Measurements from ENCODE around the gene PAPPA.

DNA sequence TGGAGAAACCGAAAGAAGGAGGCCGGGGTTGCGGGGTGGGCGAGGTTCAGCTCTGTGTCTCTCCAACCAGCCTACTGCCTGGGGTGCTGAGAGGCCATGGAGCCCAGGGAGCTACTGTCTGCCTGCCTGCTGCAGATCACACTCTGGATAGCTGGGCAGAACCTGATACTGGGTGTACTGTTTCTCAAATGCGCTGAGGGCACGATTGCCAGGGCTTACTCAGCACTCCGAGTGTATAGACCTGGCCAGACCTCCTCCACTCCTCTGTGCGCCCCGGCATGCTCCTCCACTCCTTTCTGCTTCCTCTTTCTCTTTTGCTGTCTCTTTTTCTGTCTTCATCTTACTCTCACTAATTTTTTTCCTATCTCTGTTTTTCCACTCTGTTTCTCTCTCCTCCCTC lies 215.1 kb downstream of the PAPPA start:
- TF ChIP-seq, protein P1, sequence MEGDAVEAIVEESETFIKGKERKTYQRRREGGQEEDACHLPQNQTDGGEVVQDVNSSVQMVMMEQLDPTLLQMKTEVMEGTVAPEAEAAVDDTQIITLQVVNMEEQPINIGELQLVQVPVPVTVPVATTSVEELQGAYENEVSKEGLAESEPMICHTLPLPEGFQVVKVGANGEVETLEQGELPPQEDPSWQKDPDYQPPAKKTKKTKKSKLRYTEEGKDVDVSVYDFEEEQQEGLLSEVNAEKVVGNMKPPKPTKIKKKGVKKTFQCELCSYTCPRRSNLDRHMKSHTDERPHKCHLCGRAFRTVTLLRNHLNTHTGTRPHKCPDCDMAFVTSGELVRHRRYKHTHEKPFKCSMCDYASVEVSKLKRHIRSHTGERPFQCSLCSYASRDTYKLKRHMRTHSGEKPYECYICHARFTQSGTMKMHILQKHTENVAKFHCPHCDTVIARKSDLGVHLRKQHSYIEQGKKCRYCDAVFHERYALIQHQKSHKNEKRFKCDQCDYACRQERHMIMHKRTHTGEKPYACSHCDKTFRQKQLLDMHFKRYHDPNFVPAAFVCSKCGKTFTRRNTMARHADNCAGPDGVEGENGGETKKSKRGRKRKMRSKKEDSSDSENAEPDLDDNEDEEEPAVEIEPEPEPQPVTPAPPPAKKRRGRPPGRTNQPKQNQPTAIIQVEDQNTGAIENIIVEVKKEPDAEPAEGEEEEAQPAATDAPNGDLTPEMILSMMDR (IDR thresholded peaks at IDR 0.05; ENCODE audit: insufficient read depth, low read depth, low read length) = no peak
- no peak for TF ChIP-seq EZH2 (IDR thresholded peaks at IDR 0.05; ENCODE audit: insufficient read depth, low read length)
